GM04504 (cell line): ENCODE data around the gene SMIM36.
"Not testable (repeated sequence)": the region's sequence is repeated elsewhere in the genome, so short reads cannot be mapped to it uniquely, and the experiment has no call there.

ENCODE experiments used
- DNase-seq: peaks from one replicate; pipeline ENCODE4 v3.0.0-alpha.2; 2012; ENCODE audit warnings: low read depth

SMIM36 gene

GRCh38 chr17:55510986-55511721 is at the start of gene SMIM36:
TSS of gene SMIM36 (minus strand) at chr17:55511452.
- DNase-seq = no peak

GRCh38 chr17:55555772-55556171 is 44.5 kb upstream of the SMIM36 start:
- DNase-seq = no peak

- DNase-seq = peak; percentile 15
These were observed 37.9 kb upstream of the SMIM36 start for GRCh38 chr17:55549140-55549539.

GRCh38 chr17:55546991-55547664 is 35.9 kb upstream of the SMIM36 start:
- DNase-seq = no peak

GRCh38 chr17:55546481-55546880 is 35.2 kb upstream of the SMIM36 start:
- no peak for DNase-seq

- no peak for DNase-seq
These were observed 34.6 kb upstream of the SMIM36 start for GRCh38 chr17:55545806-55546205.

GRCh38 chr17:55543709-55544108 is 32.5 kb upstream of the SMIM36 start:
- DNase-seq = no peak

GRCh38 chr17:55540414-55541091 is 29.3 kb upstream of the SMIM36 start:
- peak; percentile 17 for DNase-seq

- DNase-seq = no peak
These were observed 25.0 kb upstream of the SMIM36 start for GRCh38 chr17:55536205-55536604.

- no peak for DNase-seq
These were observed 22.4 kb upstream of the SMIM36 start for GRCh38 chr17:55533608-55534007.

GRCh38 chr17:55532670-55533069 is 21.4 kb upstream of the SMIM36 start:
- DNase-seq = no peak

- DNase-seq = no peak
These were observed 19.9 kb upstream of the SMIM36 start for GRCh38 chr17:55531053-55531728.

GRCh38 chr17:55530064-55530463 is 18.8 kb upstream of the SMIM36 start:
- DNase-seq = no peak

GRCh38 chr17:55527540-55528118 is 16.4 kb upstream of the SMIM36 start:
- peak; percentile 22 for DNase-seq

GRCh38 chr17:55524440-55525220 is 13.4 kb upstream of the SMIM36 start:
- DNase-seq = no peak

GRCh38 chr17:55523032-55523431 is 11.8 kb upstream of the SMIM36 start:
- DNase-seq = not testable (repeated sequence)

- no peak for DNase-seq
These were observed 9.9 kb upstream of the SMIM36 start for GRCh38 chr17:55521186-55521585.

- no peak for DNase-seq
These were observed 9.2 kb upstream of the SMIM36 start for GRCh38 chr17:55520402-55520801.

- DNase-seq = no peak
These were observed 7.3 kb upstream of the SMIM36 start for GRCh38 chr17:55518510-55518909.

- DNase-seq = peak; percentile 31
These were observed 2.8 kb upstream of the SMIM36 start for GRCh38 chr17:55513885-55514590.

GRCh38 chr17:55507669-55508068 is 3.6 kb downstream of the SMIM36 start:
- not testable (repeated sequence) for DNase-seq
